Activated CD8-positive, alpha-beta memory T cell treated with anti-CD3 and anti-CD28 coated beads, Interleukin-2, amount 50 U/mL, for 1 hour (primary cell): Measurements from ENCODE around the gene COPS3.

Source experiments
- DNase-seq: peaks from one replicate; pipeline ENCODE4 v3.0.0-alpha.2; 2020; ENCODE audit errors: extremely low read depth

COPS3 gene

DNA sequence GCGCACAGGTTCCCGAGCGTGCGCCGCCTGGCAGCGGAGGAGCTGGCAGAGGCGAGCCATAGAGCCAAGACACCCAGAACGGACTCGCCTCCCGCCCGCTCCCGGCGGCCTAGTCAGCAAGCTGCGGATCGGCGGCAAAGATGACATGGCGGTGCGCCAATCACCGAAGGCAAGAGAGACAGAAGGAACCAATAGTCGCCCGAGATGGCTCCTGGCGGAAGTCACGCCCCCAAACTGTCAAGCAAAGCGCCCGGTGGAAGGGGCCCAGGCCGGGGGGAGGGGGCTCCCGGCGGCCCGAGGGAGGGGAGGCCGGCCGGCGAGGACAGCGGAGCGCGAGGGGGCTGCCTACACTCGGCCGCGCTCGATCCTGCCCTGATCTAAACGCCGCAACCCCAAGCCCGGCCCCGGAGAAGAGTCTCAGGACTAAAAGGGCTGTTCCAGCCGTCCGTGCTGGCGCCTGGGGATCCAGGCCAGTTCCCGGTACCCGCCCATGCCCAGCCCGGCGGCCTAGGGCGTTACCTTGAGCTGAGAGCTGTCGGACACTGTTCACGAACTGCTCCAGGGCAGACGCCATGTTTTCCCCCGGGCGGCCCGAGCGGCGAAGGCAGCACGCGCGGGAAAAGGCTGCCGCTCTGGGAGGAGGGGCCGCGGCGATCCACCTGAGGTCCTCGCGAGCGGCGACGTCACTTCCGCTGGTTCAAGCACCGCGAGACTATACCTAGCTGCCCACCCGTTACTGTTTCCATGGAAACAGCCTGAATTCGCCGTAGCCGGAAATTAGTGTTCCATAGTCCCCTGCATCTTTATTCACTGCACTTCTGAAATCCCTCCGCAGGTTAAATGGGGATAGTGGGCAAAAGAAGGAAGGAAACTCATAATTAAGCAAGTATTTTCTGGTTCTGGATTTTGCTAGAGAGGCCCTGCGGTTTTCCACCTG, at the start of gene COPS3:
Gene COPS3 (minus strand): TSS at position 634 of the 937 bp plus-strand sequence. CDS start 60 bp downstream, at position 574.
- peak; percentile 91 for DNase-seq

DNA sequence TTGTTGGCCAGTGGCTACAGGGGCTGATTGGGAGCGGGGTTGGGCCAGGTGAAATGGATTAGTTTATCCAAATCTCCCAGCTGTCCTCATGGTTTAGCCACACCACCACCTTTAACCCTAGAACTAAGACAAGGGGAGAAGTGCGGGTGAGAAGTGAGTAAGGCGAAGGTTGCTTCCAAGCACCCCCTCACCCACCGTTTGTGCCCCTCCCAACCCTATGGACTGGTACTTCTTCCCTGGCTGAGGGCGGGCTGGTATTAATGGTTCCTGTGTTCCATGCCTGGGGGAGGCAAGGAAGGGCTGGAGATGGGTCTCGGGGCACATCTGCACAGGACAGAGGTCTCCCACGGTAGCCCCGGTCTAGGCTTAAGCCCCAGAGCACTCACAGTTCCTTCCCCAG, 47.2 kb upstream of the COPS3 start:
- DNase-seq = no peak

DNA sequence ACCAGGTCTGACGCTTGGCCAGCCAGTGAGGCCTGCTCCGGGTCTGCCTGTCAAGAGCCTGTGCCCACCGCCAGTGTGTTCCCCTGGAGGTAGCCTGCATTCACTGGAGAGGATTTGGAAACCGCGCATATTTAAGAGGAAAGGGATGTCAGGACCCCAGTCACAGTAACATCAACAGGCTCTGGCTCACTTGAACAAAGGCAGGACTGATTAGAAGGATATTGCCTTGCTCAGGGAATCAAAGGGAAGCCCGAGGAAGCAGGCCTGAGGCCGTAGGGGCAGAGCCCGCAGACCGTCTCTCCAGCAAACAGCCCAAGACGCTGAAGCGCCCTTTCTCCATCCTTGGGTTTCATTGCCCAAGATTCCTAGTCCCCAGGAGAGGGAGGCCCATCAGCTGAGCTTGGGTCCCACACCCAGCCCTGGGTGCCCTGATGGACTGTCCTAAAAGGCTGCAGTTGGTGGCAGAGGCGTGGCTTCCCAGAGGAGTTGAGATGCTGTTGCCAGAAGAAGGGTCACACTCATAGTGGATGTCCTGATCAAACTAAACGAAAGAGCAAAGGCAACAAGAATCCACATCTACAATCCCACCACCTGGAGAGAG, 45.3 kb upstream of the COPS3 start:
- DNase-seq = no peak

DNA sequence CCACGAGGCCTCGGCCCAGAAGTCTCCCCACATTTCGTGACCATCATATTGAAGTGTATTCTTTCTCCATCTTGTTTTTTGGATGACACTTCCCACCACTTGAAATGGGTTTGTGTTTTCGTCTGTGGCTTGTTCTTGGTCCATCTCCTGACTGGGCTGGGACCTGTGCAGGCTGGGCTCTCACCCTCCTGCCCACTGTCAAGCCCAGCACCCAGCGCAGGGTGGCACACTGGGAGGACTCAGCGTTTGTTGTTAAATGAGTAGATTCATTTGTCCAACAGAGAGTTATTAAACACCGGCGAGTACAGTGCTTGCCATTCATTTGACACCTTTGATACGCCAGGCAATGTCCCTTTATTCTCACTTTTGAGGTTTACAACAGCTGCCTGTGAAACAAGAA, 44.8 kb upstream of the COPS3 start:
- no peak for DNase-seq

DNA sequence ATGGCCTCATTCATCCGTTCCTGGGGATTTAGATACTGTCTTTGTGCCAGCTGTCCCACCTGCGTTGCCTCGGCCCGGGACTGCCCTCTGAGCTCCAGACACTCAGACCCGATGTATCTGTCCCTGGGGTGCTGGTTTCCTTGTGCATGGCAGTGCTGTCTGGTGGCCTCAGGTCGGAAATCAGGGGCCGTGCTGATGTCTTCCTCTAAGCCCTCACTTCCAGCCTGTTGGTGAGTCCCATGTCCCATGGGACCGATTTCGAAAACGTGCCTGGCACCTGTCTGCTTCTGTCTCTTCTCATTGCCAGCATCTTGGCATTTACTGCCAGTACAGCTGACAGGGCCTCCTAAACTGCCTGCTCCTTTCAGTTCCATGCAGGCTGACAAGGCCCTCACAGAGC, 44.2 kb upstream of the COPS3 start:
- DNase-seq = no peak

GRCh38 chr17:17324616-17325015, 43.6 kb upstream of the COPS3 start:
- DNase-seq = no peak

GRCh38 chr17:17322516-17323510, 41.8 kb upstream of the COPS3 start:
- DNase-seq = no peak

- DNase-seq = no peak
Measured at GRCh38 chr17:17321356-17322025, 40.4 kb upstream of the COPS3 start.

DNA sequence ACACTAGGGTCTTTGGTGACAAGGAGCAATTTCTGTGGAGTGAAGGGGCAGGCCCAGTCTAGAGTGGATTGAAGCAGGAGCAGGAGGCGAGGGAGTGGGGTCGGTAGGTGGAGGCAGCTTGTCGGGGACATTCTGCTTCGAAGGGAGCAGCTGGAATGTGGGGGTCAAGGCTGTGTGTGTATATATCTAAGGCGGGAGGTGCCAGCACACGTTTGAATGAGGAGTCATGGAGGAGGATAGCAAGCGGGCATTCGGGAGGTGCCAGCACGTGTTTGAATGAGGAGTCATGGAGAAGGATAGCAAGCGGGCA, 39.8 kb upstream of the COPS3 start:
- DNase-seq = no peak

DNA sequence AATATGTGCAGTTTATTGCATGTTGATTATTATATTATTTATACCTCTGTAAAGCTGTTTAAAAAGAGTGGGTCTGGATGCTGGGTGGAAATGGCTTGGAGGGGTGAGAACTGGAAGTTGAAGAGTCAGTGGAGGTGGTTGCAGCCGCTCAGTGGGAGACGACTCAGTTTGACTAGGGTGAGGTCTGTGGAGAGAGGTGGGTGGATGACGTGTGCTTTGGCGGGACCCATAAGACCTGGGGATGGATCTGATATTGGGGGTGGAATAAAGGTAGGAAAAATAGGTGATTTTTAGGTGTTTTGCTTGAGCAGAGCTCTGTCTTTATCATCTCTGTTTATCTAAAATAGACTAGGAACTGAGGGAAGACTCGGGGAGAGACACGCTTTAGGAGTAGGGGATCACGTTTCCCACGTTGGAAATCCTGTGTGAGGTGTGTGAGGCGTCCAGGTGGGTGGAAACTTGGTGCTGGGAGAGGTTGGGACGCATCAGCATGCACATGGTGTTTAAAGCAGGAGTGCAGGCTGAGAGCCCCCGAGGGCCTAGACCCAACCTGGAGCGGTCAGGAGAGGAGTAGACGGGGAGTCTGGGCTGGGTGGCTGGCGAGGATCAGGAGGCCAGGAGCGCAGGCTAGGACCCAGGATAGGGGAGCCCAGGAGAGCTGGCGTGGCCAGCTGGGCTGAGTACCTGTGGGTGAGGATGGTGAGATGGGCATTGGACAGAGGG, 39.3 kb upstream of the COPS3 start:
- no peak for DNase-seq

GRCh38 chr17:17315142-17315821, 34.2 kb upstream of the COPS3 start:
- no peak for DNase-seq

DNA sequence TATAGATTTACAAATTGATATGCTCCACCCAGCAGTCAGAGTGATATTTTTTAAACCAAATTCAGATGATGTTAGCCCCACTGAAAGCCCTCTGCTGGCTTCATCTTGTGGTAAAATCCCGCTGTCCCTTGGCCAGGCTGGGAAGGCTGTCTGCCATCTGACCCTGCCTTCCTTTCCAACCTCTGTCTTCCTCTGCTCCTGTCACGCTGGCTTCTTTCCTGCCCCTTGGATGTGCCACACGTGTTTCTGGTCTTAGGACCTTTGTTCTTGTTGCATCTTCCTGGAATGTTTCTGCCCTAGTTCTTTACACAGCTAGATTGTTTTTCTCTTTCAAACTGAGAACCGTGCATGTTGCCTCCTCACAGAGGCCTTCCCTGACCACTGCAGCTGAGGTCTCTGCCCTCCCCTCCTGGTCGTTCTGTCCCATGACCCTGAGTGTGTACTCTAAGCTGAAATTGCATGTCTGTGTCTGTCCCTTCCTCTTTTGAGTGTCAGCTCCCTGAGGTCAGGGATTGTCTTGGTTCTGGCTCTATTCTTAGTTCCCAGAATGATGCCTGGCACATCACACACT, 33.5 kb upstream of the COPS3 start:
- no peak for DNase-seq

DNA sequence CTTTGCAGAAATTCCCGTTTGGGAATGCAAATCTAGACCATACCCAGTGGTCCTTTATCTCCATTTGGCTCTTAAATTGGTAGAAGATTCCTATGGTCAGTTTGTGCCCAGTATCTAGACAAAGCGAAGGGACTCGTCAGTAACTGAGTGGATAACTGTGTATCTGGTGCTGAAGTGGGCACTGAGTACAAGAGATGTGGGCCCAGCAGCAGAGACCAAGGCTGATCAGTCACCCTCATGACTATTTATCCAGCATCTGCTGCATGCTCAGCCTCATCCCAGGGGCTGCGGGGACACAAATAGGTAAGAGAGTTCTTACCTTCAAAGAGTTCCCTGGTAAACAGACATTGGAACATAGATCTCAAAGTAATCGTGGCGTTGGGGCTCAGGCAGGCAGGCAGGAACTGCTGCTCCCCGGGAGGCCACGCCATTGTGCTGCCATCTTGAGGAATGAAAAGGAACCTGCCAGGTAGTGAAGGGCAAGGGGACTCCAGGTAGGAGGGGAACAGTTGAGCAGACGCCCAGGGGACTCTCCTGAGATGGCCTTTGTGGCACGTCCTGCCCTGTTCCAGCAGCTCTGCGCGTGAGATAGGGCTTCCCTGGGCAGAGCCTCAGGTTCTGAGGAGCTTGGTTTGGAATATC, 32.4 kb upstream of the COPS3 start:
- peak; percentile 47 for DNase-seq

DNA sequence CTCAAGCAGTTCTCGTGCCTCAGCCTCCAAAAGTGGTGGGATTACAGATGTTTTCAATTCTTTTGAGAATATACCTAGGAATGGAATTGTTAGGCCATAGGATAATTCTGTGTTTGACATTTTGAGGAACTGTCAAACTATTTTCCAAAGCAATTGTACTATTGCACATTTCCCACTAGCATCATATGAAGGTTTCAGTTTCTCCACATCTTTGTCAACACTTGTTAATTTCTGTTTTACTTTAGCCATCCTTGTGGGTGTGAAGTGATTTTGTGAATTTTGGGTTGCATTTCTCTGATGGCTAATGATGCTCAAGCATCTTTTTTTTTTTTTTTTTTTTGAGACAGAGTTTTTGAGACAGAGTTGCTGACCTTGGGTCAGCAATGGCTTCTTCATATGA, 28.3 kb upstream of the COPS3 start:
- DNase-seq = no peak

DNA sequence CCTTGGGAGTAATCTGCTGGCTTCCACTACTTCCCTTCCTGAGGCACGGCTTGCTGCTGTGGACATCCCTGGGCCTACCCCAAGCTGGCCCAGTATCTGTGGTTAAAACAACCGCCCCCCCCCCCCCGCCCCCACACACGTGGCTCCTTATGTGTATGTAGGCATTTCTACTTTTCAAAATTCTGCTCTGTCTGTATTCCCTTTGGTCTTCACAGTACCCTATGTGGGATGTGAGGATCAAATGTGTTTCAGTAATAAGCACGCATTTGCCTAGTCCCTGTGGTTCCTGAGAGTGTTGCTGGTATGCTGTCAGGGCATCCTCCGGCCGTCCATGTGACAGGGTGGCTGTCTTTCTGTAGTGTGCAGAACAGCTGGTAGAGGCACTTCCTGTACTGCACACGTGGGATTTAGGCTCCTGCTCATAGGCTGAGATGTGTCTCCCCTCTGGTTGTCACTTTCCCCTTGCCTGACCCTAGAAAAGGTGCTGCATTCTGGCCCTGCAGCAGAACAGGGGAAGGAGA, 24.3 kb upstream of the COPS3 start:
- DNase-seq = no peak

DNA sequence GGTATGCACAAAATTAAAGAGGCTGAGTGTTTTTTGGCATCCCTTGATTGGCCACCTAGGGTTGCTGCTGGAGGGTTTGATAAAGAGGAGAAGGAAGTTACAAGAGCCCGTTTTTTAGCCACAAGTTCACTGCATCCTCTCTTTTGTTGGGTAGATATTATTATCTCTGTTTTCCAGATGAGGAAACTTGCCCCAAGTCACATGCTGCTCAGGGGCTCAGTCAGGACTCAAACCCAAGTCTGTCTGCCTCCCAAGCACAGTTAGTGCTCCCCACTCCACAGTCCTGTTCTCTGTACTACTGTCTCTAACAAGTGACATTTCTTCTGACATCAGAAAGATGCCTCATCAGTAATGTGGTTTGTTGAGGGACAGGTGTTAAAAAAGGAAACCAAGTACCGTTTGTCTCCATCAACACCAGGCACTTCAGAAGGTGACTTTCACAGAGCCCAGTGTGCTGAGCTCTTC, 23.5 kb upstream of the COPS3 start:
- DNase-seq = no peak

DNA sequence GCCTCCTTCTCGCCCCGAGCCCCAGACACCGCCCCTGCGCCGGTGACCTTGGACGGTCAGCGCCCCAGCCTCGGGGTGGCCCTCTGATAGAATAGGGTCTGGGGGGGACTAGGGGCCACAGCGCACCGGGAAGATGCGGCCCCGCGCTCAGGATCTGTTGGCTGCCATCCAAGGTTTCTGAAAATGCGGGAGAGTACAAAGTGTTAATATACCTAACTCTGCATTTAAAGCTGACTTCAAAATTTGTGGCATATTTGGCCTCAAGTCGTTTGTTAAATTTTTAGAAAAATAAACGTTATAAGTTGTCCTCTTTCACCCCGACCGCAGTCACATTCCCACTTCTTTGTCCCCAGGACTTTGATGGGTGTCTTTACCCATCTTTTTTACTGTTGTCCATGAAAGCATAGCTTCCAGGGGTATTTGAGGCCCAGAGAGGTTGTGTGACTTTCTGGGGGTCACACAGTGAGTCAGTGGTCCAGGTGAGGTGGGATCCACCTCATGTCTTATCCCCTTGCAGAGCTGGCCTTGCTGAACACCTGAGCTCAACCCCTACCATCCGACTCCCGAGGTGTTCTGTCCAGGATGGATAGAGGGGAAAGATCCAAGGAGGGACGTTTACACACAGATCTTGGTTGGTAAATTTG, 22.9 kb upstream of the COPS3 start:
- no peak for DNase-seq

- no peak for DNase-seq
Measured at GRCh38 chr17:17303010-17303846, 22.2 kb upstream of the COPS3 start, which contains the start of gene NT5M. TSS of gene NT5M (plus strand) at chr17:17303373. CDS start at chr17:17303551, 178 bp downstream.
